Epithelial cell of proximal tubule (primary cell): ENCODE results near the gene MED12L. TPM values are rescaled to one million over a fixed set of nuclear protein-coding genes. Genes with fewer than 3 reads are reported as not detected.

Source experiments
- DNase-seq: peaks from one replicate; pipeline ENCODE4 v3.0.0-alpha.2; 2011; ENCODE audit warnings: low read depth
- H3K4me3 ChIP-seq: 2 replicates; pipeline ENCODE4 v1.5.1; 2011; ENCODE audit warnings: low read depth, mild to moderate bottlenecking, low read length
- CTCF ChIP-seq: conservative IDR thresholded peaks from 2 replicates; pipeline ENCODE4 v1.5.1; 2012; ENCODE audit warnings: low read depth, mild to moderate bottlenecking, low read length
- total RNA-seq: library from RNA; depleted of rRNA; stranded (reverse); fragments of >200 nt; gene quantifications from 2 replicates; pipeline ENCODE4 v1.2.3, GENCODE V29; 2015

The MED12L gene
- total RNA-seq, 1 donor from 2014 or later = 0.12 TPM

GRCh38 chr3:151171145-151171757 lies 85.8 kb downstream of the MED12L start:
- TF ChIP-seq CTCF = no peak
- no peak for DNase-seq
- H3K4me3 ChIP-seq = no peak overlapping the region

GRCh38 chr3:151174351-151174750 lies 88.9 kb downstream of the MED12L start:
- TF ChIP-seq CTCF = no peak
- no peak for DNase-seq
- H3K4me3 ChIP-seq = no peak overlapping the region

GRCh38 chr3:151175952-151176351 lies 90.5 kb downstream of the MED12L start:
- H3K4me3 ChIP-seq = no peak overlapping the region
- no peak for DNase-seq
- no peak for TF ChIP-seq CTCF

GRCh38 chr3:151178208-151178845 lies 92.9 kb downstream of the MED12L start:
- no peak overlapping the region for H3K4me3 ChIP-seq
- no peak for DNase-seq
- no peak for TF ChIP-seq CTCF

- H3K4me3 ChIP-seq = no peak overlapping the region
- no peak for DNase-seq
- no peak for TF ChIP-seq CTCF
Measured at GRCh38 chr3:151182349-151183079, 97.0 kb downstream of the MED12L start.

- no peak for TF ChIP-seq CTCF
- no peak overlapping the region for H3K4me3 ChIP-seq
- no peak for DNase-seq
Measured at GRCh38 chr3:151183265-151183671, 97.8 kb downstream of the MED12L start.

GRCh38 chr3:151191095-151191494 lies 105.6 kb downstream of the MED12L start:
- no peak overlapping the region for H3K4me3 ChIP-seq
- no peak for DNase-seq
- no peak for TF ChIP-seq CTCF
